Hypothalamus (tissue), 51 donors: ENCODE results near the gene FHIT.
"Not testable (repeated sequence)": the region's sequence is repeated elsewhere in the genome, so short reads cannot be mapped to it uniquely, and the experiment has no call there.

Experiments used
- DNase-seq, 51 donors: peaks; one replicate each; lab custom pipeline; 2025; lab: John Stamatoyannopoulos, UW

FHIT gene

GRCh38 chr3:61066800-61067199 lies 184.5 kb downstream of the FHIT start:
- no peak for DNase-seq

- not testable (repeated sequence) for DNase-seq
Measured at GRCh38 chr3:61066222-61066621, 185.0 kb downstream of the FHIT start.

DNA sequence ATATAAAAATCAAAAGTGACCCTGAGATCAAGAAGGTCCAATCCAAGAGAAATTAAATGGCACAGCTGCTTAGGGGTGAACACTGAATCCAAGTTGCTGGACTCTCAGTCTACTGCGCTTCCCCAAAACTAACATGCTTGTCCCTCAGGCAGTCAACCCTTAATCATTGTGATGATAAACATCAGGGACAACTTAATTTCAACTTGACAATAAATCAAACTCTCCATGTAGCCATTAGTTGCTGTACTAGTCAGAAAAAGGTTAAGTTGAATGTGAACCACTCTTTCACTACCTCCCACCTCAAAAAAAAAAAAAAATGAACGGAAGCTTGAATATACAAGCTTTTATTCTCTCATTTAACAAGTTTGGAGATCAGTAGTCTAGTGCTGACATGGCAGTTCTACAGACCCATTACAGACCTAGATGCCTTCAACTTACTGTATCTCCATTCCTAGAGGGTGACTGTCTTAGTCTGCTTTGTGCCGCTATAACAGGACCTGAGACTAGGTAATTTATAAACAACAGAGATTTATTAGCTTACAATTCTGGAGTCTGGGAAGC lies 185.7 kb downstream of the FHIT start:
- no peak for DNase-seq

DNA sequence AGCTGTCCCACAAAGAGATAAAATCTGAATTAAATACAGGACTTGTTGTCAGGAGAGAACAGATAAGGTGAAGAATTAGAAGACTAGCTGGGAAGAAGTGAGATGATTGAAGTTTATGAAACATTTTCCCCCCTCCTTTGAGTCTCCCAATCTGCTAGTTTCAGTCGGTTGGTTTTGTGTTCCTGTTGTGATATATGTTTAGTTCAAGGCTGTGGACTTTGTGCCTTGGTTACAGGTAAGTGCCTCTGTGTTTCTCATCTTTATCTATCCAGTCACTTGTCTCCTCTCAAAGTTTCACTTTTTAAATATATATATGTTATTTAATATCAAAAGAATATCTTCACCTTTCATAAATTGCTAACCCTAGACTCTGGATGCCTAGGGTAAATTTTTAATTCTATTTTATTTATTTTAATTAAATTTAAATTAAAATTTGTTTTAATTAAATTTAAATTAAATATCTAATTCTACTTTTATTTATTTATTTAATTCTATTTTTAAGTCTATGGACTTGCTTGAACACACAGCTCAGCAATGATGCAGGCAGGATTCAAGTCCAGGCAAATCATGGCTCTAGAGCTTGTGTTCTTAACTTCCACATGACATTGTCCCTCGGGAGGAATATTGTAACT lies 190.0 kb downstream of the FHIT start:
- no peak for DNase-seq

- no peak for DNase-seq
Measured at GRCh38 chr3:61060411-61060861, 190.8 kb downstream of the FHIT start.

GRCh38 chr3:61058836-61059235 lies 192.4 kb downstream of the FHIT start:
- DNase-seq, result no peak

- DNase-seq, result no peak
Measured at GRCh38 chr3:61057464-61057863, 193.8 kb downstream of the FHIT start.

DNA sequence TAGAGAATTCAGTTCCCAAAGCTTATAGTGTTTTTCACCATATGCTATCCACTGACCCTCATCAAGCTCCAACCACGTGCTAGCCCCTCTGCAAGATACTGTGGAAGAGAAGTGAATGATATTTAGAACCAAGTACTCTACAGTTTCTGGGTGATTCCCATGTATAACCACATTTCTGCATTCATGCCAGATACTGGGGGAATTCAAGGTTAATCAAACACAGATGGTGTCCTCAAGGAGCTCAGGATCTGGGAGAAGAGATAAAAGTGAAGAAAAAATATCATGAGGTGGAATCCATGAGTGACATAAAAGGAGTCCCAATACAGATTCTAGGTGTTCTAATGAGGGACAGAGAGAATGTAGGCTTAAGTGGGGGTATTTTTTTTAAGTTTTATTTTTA lies 195.8 kb downstream of the FHIT start:
- no peak for DNase-seq

- DNase-seq, result no peak
Measured at GRCh38 chr3:61053781-61054496, 197.3 kb downstream of the FHIT start.

- DNase-seq, result no peak
Measured at GRCh38 chr3:61052851-61053250, 198.4 kb downstream of the FHIT start.

DNA sequence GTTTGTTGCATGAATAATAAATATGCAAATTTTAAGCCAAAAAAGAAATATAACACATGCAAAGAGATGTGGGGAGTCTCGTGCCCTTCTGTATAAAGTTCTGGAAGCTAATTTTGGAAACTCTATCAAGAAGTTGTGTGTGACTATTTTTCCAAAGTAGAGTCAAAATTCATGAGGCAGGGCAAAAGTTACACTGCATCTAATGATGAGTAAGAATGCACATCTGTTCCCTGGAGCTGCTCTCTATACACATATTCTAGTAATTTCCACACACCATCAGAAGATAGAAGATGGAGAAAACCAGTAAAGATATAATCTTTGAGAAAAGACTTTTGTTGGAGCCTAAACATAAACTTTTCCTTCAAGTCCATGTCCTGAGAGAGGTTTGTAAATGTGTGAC lies 199.6 kb downstream of the FHIT start:
- DNase-seq, result no peak

DNA sequence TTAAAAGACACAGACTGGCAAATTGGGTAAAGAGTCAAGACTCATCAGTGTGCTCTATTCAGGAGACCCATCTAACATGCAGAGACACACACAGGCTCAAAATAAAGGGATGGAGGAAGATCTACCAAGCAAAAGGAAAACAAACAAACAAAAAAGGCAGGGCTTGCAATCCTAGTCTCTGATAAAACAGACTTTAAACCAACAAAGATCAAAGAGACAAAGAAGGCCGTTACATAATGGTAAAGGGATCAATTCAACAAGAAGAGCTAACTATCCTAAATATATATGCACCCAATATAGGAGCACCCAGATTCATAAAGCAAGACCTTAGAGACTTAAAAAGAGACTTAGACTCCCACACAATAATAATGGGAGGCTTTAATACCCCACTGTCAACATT lies 206.1 kb downstream of the FHIT start:
- not testable (repeated sequence) for DNase-seq

GRCh38 chr3:61043156-61043555 lies 208.1 kb downstream of the FHIT start:
- no peak for DNase-seq

DNA sequence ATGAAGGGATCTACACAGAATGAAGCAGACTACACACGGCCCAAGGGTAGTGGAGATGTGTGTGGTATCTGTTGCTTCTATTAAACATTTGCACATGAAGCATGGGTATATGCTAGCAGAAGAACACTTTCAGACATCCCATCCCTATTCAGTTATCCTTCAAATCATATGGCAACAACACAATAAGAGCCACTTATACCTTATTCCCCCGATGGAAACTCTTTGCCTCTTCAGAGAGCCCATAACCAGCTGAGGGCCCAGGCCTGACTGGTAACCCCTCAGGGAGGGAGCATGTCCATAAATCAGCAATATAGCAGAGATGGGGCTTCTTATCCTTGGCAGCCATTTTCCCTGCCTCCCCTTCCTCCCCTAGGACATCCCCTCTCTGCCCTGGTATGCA lies 210.6 kb downstream of the FHIT start:
- no peak for DNase-seq

- DNase-seq, result no peak
Measured at GRCh38 chr3:61035573-61035972, 215.7 kb downstream of the FHIT start.

DNA sequence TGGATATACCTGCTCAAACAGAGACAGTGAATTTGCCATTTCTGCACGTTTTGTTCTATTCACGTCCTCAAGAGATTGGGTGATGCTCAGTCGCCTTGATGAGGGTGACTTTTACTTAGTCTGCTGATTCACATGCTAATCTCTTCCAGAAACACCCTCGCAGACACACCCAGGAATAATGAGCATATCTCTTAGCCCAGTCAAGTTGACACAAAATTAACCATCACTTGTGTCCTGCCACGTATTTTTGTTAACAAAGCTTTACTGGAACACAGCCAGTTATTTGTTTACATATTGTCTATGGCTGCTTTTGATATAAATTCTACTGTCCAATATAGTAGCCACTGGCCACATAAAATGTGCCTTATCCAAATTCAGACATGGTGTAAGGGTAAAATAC lies 218.3 kb downstream of the FHIT start:
- DNase-seq, result no peak

DNA sequence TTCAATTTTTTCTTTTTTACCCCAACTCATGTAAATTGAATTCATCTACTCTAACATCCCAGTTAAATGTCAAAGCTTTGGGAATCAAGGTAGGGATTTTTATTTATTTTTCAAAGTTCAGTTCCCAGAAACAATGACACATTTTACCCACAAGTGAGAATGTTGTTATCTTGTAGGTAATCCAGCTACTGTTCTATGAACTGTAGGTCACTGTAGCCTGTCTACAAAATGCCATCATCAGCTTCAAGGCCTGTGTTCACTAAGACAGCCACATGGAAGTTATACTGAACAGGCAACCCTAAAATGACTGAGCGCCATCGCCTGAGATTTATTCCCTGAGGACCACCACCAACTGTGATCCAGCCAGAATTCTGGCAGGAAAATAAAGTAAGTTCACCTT lies 219.7 kb downstream of the FHIT start:
- DNase-seq, result no peak

- no peak for DNase-seq
Measured at GRCh38 chr3:61030469-61031035, 220.7 kb downstream of the FHIT start.

- no peak for DNase-seq
Measured at GRCh38 chr3:61029194-61029593, 222.1 kb downstream of the FHIT start.

DNA sequence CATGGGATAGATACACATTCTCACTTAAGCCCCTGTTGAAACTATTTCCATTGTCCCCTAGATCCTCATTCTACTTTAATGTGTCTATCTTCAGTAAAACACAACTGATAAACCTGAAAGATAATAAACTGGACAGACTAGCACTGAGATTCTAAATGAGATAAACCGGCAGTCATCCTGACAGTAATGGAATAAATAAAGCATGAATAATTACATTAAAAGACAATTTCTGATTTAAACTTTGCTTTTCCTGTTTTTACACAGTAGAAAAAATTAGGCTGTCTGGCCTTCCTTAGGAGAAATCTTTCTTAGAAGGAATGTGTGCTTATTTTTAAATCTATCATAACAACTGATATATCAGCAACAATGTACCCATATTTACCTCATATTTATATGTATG lies 232.4 kb downstream of the FHIT start:
- DNase-seq, result no peak

GRCh38 chr3:61017028-61017427 lies 234.2 kb downstream of the FHIT start:
- not testable (repeated sequence) for DNase-seq

DNA sequence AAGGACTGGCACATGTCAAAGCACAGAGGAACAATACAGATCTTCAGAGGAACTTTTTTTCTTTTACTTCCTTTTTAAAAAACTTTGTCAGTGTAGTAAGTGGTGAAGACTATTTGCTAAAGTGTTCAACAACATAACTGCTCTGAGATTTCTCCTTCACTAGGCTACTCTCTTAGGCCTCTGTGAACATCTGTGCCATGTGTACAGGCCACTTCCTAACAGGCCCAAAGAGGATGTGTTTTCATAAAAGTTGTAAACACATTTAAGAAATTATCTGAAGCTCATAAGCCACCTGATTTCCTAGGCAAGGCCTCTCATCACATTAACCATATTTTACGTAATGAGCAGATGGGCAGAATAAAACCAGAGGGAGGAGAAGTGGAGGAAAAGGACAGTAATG lies 235.4 kb downstream of the FHIT start:
- DNase-seq, result no peak
